ENCODE measurements around the gene PLEKHM3. TPM values are rescaled to one million over a fixed set of nuclear protein-coding genes. Genes with fewer than 3 reads are reported as not detected.

PLEKHM3 gene
- total RNA-seq, 6 donors from 2014 or later, result 16.4 to 56.3 (median 28.6) TPM

GRCh38 chr2:207883002-207883780 is 142.1 kb downstream of the PLEKHM3 start:
- no peak for DNase-seq
- Histone ChIP-seq H3K9me3 (no peaks in the 10 kb centered on the region), H3K4me3 (no peak overlapping the region), H3K27ac (no peak overlapping the region), H3K4me1 (peaks cover 0 to 4% (median 0%) of the 10 kb centered on the region in 4 donors), H3K36me3 (no peaks in the 10 kb centered on the region), H3K27me3 (no peaks in the 10 kb centered on the region)
- ATAC-seq (ENCODE audit: low FRiP score in 2 of 2), result no peak
- 96% methylated on average over 6 of the region's 6 CpGs for WGBS, 2 donors
- TF ChIP-seq POLR2A (IDR thresholded peaks at IDR 0.05) (no peak), POLR2AphosphoS5 (IDR thresholded peaks at IDR 0.05) (no peak), EP300 (IDR thresholded peaks at IDR 0.05) (no peak)
- TF ChIP-seq, protein P1, sequence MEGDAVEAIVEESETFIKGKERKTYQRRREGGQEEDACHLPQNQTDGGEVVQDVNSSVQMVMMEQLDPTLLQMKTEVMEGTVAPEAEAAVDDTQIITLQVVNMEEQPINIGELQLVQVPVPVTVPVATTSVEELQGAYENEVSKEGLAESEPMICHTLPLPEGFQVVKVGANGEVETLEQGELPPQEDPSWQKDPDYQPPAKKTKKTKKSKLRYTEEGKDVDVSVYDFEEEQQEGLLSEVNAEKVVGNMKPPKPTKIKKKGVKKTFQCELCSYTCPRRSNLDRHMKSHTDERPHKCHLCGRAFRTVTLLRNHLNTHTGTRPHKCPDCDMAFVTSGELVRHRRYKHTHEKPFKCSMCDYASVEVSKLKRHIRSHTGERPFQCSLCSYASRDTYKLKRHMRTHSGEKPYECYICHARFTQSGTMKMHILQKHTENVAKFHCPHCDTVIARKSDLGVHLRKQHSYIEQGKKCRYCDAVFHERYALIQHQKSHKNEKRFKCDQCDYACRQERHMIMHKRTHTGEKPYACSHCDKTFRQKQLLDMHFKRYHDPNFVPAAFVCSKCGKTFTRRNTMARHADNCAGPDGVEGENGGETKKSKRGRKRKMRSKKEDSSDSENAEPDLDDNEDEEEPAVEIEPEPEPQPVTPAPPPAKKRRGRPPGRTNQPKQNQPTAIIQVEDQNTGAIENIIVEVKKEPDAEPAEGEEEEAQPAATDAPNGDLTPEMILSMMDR (IDR thresholded peaks at IDR 0.05), result no peak

DNA sequence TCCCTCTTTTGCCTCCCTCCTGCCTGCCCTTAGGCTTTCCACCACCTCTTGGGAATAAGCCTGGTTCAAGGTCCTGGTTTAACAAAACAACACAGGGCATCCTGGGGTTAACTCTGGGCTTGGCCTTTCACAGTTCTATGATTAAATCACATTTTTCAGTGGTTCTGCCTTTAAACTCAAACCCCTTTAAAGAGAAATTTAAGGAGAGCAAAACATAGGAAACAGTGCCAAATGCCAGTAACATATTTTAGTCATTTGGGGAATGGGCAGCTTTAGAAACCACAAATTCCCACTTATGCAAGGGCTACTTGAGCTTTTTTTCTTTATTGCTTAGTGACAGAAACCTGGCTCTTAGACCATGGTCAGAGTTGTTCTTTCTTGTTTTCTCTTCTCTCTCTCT is 143.4 kb downstream of the PLEKHM3 start:
- no peak for ATAC-seq (ENCODE audit: low FRiP score in 2 of 2)
- Histone ChIP-seq H3K27ac (no peak overlapping the region), H3K9me3 (no peaks in the 10 kb centered on the region), H3K4me1 (peaks cover 0 to 11% (median 1%) of the 10 kb centered on the region in 4 donors), H3K27me3 (no peaks in the 10 kb centered on the region), H3K36me3 (no peaks in the 10 kb centered on the region), H3K4me3 (no peak overlapping the region)
- DNase-seq, result no peak
- no peak for TF ChIP-seq POLR2A (IDR thresholded peaks at IDR 0.05)
- TF ChIP-seq, protein P1 (IDR thresholded peaks at IDR 0.05), result no peak
- no peak for TF ChIP-seq POLR2AphosphoS5 (IDR thresholded peaks at IDR 0.05)
- no peak for TF ChIP-seq EP300 (IDR thresholded peaks at IDR 0.05)

GRCh38 chr2:207879536-207879935 is 145.8 kb downstream of the PLEKHM3 start:
- Histone ChIP-seq H3K4me1 (peaks cover 0 to 23% (median 5%) of the 10 kb centered on the region in 4 donors), H3K4me3 (no peak overlapping the region), H3K27me3 (no peaks in the 10 kb centered on the region), H3K27ac (no peak overlapping the region), H3K36me3 (no peaks in the 10 kb centered on the region), H3K9me3 (no peaks in the 10 kb centered on the region)
- no peak for ATAC-seq (ENCODE audit: low FRiP score in 2 of 2)
- WGBS, 2 donors, result 76 to 79% methylated on average over 2 of the region's 2 CpGs
- no peak for DNase-seq
- TF ChIP-seq POLR2AphosphoS5 (IDR thresholded peaks at IDR 0.05) (no peak), POLR2A (IDR thresholded peaks at IDR 0.05) (no peak), EP300 (IDR thresholded peaks at IDR 0.05) (no peak)
- TF ChIP-seq, protein P1 (IDR thresholded peaks at IDR 0.05), result no peak

DNA sequence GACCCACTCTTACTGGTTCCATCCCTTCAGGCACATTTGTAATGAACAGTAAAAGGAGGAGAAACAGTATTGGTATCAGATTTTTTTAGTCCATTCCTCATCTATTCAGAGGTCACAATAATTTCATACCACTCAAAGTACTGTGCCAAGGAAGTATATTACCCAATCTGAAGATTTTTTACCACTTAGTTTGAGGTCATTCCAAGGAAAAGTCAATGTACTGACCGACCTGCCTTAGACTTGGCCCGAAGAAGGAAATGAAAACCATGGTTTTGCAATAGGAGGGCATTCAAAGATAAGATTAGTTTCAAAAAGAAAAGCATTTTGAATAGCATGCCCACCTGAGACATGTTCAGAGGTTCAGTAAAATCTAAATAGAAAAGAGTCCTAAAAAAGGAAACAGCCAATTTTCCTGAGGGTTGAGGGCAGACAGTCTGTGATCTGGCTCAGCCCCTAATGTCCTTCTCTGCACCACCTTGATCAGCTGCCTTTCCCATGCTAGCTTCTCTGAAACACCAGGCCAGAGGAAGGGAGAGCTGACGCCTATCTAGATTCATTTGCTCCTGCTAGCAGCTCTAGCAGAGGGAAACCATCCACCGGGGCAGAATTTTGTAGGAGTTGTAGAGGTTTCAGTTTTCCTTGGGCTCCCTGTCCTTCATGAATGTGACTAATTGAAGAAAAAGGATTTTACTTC is 148.3 kb downstream of the PLEKHM3 start:
- no peaks in the 10 kb centered on the region for H3K36me3 ChIP-seq
- 55 to 68% methylated on average over 4 of the region's 4 CpGs for WGBS, 2 donors
- no peaks in the 10 kb centered on the region for H3K9me3 ChIP-seq
- H3K4me1 ChIP-seq, result peaks cover 0 to 23% (median 5%) of the 10 kb centered on the region in 4 donors
- no peak for DNase-seq
- no peaks in the 10 kb centered on the region for H3K27me3 ChIP-seq
- H3K4me3 ChIP-seq, result no peak overlapping the region
- H3K27ac ChIP-seq, result peak overlapping the region in 2 of 4 donors; percentile 71
- TF ChIP-seq POLR2AphosphoS5 (IDR thresholded peaks at IDR 0.05), result no peak
- ATAC-seq (ENCODE audit: low FRiP score in 2 of 2), result no peak

- no peak for TF ChIP-seq POLR2A (IDR thresholded peaks at IDR 0.05)
- TF ChIP-seq, protein P1 (IDR thresholded peaks at IDR 0.05), result no peak
- no peak for TF ChIP-seq EP300 (IDR thresholded peaks at IDR 0.05)
- TF ChIP-seq POLR2AphosphoS5 (IDR thresholded peaks at IDR 0.05), result no peak
- WGBS, 2 donors, result 95 to 100% methylated on average over 3 of the region's 3 CpGs
- DNase-seq (no peak), ATAC-seq (ENCODE audit: low FRiP score in 2 of 2) (no peak)
- no peak overlapping the region for H3K4me3 ChIP-seq
- H3K27me3 ChIP-seq, result no peaks in the 10 kb centered on the region
- H3K4me1 ChIP-seq, result peaks cover 0 to 25% (median 5%) of the 10 kb centered on the region in 4 donors
- no peaks in the 10 kb centered on the region for H3K9me3 ChIP-seq
- no peaks in the 10 kb centered on the region for H3K36me3 ChIP-seq
- H3K27ac ChIP-seq, result peak overlapping the region in 1 of 4 donors; percentile 50
Measured at GRCh38 chr2:207875473-207876212, 149.7 kb downstream of the PLEKHM3 start.
